OCI-M1 (cell line): ENCODE data around the gene DOCK3.
"Not testable (repeated sequence)": the region's sequence is repeated elsewhere in the genome, so short reads cannot be mapped to it uniquely, and the experiment has no call there.

Experiments
- DNase-seq: peaks from one replicate; lab custom pipeline; 2025; lab: John Stamatoyannopoulos, UW

Gene DOCK3

DNA sequence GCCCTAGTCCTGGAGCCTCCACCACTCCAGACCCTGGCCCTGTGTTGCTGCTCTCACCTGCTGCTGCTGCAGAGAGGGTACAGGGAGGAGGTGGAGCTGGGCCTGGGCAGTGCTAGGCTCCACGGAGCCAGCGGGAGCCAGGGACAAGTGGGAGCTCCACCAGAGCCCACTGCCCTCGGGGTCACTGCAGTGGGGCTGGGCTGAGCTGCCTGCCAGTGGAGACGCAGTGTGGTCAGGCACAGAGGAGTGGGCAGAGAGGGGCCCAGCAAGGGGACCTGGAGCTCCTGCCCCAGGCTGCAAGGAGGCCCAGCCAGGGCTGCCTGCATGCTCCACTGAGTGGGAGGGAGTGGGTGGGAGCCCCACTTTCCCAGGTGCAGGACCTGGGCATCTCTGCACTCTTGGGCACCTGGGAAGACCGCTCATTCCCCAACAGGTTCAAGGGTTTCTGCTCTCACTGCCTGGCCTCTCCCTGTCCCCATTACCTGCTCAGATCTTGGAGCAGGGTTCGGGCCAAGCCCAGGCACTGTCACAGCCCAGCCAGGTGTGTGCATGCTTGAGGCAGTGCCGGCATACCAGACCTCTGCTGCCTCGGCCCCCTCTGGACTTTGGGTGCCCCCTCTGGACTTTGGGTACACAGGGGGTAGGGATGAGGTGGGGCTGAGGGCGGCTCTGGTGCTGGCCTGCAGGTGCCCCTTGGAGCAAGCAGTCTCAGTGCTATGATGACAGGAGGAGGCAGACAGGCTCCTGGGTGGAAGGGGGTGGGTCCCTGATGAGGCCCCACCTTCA, 308.0 kb downstream of the DOCK3 start:
- no peak for DNase-seq

DNA sequence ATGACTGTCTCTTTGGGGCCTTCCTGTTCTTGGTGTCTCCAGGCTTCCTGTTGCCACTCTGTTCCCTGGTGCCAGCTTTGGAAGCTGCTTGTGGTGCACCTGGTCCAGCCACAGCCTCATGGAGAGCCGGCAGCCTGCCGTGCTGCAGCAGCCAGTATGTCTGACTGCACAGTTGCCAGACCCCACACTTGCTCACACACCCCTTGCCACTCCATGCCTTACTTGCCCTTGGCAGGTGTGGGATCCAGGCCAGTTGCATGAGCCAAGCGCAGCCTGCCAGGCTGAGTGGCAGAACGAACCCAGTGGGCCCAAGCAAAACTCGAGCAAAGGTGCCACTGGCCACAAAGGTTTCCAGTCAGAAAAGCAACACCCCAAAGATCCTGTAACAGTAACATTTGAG, 309.2 kb downstream of the DOCK3 start:
- no peak for DNase-seq

DNA sequence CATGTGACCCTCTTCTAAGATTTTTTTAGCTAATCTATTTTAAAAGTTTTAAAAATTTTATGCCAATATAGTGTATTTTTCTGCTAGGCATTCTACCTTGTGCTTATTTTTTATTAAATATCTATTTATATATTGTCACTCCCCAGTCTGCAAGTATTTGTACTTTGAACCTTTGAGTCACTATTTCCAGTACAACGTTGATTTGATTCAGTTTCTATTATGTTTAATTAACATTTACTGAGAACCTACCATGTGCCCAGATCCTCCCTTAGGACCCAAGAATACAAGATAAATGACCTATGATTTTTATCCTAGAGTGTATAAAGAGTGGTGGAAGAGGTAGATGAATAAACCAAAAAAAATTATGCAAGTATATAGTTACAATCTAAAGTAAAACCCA, 311.2 kb downstream of the DOCK3 start:
- DNase-seq: no peak

DNA sequence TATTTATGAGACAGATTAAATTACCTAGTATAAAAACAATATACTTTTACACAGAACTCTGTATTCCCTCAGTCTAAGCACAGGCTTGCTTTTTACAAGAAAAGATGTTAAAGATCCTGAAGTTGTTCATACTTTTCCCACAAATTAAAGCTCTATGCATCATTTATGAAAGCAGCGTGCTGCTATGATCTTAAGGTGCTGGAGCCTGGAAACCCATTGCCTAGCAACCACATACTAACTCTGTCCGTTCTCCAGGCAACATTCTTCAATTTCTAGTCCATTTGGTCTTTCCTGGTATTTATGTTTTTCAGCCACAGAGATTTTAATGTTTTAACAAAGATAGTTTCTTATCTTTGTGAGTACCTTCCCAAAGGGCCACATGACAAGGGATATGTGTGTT, 312.0 kb downstream of the DOCK3 start:
- DNase-seq: no peak

- no peak for DNase-seq
Measured at GRCh38 chr3:50994537-50994936, 319.8 kb downstream of the DOCK3 start.

GRCh38 chr3:50995085-50995824, 320.5 kb downstream of the DOCK3 start:
- DNase-seq: no peak

- no peak for DNase-seq
Measured at GRCh38 chr3:51002495-51002894, 327.8 kb downstream of the DOCK3 start.

GRCh38 chr3:51004235-51004634, 329.5 kb downstream of the DOCK3 start:
- DNase-seq: no peak

GRCh38 chr3:51024121-51024520, 349.4 kb downstream of the DOCK3 start:
- no peak for DNase-seq

- peak; percentile 45 for DNase-seq
Measured at GRCh38 chr3:51024765-51025632, 350.3 kb downstream of the DOCK3 start.

DNA sequence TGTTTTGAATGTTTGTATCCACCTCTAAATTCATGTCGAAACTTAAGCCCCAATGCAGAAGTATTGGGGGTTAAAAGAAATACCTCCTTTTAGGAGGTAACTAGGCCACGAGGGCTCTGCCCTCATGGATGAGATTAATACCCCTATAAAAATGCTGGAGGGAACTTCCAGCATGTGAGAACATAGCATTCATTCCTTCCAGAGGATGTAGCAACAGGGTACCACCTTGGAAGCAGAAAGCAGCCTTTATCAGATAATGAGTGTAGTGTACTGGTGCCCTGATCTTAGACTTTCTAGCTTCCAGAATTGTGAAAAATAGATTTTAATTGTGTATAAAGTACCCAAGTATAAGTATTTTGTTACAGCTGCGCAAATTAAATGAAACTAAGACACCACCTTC, 356.9 kb downstream of the DOCK3 start:
- no peak for DNase-seq

- no peak for DNase-seq
Measured at GRCh38 chr3:51035630-51036029, 360.9 kb downstream of the DOCK3 start.

- no peak for DNase-seq
Measured at GRCh38 chr3:51044982-51045381, 370.3 kb downstream of the DOCK3 start.

DNA sequence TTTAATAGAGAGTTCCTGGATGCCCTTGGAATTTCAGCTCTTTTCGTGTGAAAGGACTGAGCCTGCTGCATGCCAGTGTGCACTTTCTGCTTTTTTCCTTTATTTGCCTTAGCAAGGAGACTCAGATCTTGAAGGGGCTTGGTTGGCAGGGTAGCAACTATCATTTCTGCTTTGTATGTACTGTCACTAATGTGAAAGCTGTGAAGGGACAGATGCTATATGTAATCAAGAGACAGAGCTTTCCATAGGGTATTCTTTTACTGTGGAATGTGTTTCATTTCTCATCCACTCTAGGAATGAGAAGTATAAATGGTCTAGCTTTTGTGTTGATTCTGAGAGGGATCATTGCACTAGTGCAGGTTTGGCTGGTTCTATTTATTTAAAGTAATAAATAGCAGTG, 377.8 kb downstream of the DOCK3 start:
- DNase-seq: no peak

DNA sequence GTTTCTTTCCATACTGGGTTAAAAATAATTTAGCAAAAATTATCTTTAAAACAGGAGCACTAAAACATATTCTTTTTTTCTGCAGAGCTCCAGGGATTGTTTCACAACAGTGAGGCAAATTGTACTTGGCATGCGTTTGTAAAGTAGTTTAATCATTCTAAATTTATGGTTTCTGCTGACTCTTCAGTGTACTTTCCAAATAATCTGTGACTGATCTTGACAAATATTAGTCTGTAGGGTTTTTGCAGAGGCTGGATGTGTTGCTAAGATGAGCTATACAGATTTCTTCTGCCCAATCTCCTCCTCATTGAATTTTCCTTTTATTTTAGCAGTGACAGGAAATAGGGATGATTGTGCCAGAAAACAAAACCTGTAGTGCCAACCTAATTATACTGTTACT, 382.4 kb downstream of the DOCK3 start:
- no peak for DNase-seq

DNA sequence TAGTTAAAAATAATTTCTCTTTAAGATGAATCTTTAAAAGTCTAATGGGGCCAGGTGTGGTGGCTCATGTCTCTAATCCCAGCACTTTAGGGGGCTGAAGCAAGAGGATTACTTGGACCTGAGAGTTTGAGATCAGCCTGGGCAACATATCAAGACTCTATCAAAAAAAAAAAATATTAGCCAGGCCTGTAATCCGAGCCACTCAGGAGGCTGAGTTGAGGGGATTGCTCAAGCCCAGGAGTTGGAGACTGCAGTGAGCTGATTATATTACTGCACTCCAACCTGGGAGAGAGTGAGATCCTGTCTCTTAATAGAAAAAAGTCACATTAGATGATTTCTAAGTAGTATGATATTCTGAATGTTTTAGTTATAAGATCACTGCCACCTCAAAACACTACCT, 388.3 kb downstream of the DOCK3 start:
- DNase-seq: no peak

GRCh38 chr3:51075221-51075775, 400.6 kb downstream of the DOCK3 start:
- no peak for DNase-seq

DNA sequence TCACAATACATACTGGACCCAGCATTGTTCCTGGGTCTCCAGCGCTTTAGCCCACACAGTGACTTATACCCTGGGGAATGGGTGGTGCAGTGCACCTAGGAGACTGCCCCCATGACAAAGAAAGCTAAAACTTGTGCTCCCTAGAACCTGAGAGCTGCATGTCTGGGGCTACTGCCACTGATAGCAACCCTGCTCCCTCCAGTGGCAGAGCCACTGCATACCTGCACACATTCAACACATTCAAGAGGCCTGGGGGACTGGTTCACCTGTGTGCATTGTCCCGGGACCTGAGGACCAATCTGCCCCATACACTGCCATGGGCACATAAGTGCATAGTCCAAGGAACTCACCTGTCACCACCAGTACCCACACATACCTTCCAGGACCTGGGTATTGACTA, 407.6 kb downstream of the DOCK3 start:
- DNase-seq: no peak

- DNase-seq: no peak
Measured at GRCh38 chr3:51083490-51083889, 408.8 kb downstream of the DOCK3 start.

DNA sequence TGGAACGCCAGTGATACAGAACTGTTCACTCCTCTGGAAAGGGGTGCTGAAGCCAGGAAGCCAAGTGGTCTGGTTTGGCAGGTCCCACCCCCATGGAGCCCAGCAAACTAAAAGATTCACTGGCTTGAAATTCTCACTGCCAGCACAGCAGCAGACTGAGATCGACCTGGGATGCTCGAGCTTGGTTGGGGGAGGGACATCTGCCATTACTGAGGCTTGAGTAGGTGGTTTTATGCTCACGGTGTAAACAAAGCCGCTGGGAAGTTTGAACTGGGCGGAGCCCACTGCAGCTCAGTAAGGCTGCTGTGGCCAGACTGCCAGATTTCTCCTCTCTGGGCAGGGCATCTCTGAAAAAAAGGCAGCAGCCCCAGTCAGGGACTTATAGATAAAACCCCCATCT, 417.4 kb downstream of the DOCK3 start:
- DNase-seq: not testable (repeated sequence)

DNA sequence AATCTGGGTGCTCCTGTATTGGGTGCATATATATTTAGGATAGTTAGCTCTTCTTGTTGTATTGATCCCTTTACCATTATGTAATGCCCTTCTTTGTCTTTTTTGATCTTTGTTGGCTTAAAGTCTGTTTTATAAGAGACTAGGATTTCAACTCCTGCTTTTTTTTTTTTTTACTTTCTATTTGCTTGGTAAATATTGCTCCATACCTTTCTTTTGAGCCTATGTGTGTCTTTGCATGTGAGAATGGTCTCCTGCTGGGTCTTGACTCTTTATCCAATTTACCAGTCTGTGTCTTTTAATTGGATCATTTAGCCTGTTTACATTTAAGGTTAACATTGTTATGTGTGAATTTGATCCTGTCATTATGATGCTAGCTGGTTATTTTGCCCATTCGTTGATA, 420.1 kb downstream of the DOCK3 start:
- DNase-seq: not testable (repeated sequence)

DNA sequence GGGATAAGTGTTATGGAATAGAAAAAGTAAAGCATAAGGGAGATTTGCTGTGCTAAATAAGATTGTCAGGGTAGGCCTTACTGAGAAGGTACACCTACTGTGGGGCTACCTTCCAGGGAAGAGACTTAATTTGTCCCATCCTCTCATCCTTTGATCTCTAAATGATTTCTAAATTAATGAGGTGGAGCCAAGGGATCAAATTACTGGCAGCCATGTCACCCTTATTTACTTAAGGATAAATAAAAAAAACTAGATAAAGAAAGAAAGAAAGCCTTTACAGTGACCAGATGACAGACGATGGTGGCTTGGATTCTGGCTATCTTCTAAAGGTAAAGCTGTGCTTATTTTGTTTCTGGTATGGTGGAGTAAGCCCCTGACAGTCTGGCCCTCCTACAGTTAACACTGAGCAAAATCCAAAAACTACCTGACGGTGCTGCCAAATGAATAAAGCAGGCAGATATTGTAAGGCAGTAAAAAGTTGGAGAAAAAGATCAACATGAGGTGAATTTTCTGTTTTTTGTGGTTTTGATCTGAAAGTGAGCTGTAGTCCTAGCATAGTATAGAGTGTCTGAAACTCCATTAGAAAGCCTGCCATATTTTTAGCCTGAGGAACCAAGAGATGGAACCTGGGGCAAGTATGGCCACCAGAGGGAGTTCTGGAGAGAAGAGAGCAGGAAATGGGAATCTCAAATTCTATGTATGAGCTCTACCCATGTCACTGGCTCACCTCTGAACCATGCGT, 425.2 kb downstream of the DOCK3 start:
- peak; percentile 53 for DNase-seq
